GM18861 (cell line): ENCODE measurements around the gene ACOT6.
"Not testable (repeated sequence)": the region's sequence is repeated elsewhere in the genome, so short reads cannot be mapped to it uniquely, and the experiment has no call there.

ENCODE experiments used
- ATAC-seq: cut with Tn5 transposase; IDR thresholded peaks from one replicate; pipeline ENCODE4 v1.9.1; 2021; ENCODE audit not compliant: unreplicated experiment

The ACOT6 gene

GRCh38 chr14:73612339-73613045 is at the start of gene ACOT6:
TSS of gene ACOT6 (plus strand) at chr14:73612517. CDS start at chr14:73612572, 55 bp downstream.
- peak; percentile 62 for ATAC-seq

GRCh38 chr14:73562696-73563095 is 49.6 kb upstream of the ACOT6 start:
- not testable (repeated sequence) for ATAC-seq

- ATAC-seq: not testable (repeated sequence)
Measured at GRCh38 chr14:73566431-73566830, 45.9 kb upstream of the ACOT6 start.

- ATAC-seq: not testable (repeated sequence)
Measured at GRCh38 chr14:73566935-73567334, 45.4 kb upstream of the ACOT6 start.

GRCh38 chr14:73567358-73567757 is 45.0 kb upstream of the ACOT6 start:
- no peak for ATAC-seq

GRCh38 chr14:73567951-73568885 is 44.1 kb upstream of the ACOT6 start:
- ATAC-seq: no peak

GRCh38 chr14:73568886-73569184 is 43.5 kb upstream of the ACOT6 start:
- not testable (repeated sequence) for ATAC-seq

GRCh38 chr14:73569185-73569958 is 42.9 kb upstream of the ACOT6 start, which contains the start of gene ACOT2:
TSS of gene ACOT2 (plus strand) at chr14:73569213. CDS start at chr14:73569241, 28 bp downstream.
- ATAC-seq: peak; percentile 49

- peak; percentile 56 for ATAC-seq
Measured at GRCh38 chr14:73570913-73571312, 41.4 kb upstream of the ACOT6 start.

GRCh38 chr14:73573034-73573433 is 39.3 kb upstream of the ACOT6 start:
- not testable (repeated sequence) for ATAC-seq

- ATAC-seq: not testable (repeated sequence)
Measured at GRCh38 chr14:73573740-73574139, 38.6 kb upstream of the ACOT6 start.

- not testable (repeated sequence) for ATAC-seq
Measured at GRCh38 chr14:73574251-73574650, 38.1 kb upstream of the ACOT6 start.

- no peak for ATAC-seq
Measured at GRCh38 chr14:73576391-73576790, 35.9 kb upstream of the ACOT6 start.

GRCh38 chr14:73577214-73577613 is 35.1 kb upstream of the ACOT6 start:
- not testable (repeated sequence) for ATAC-seq

GRCh38 chr14:73582102-73582979 is 30.0 kb upstream of the ACOT6 start:
- ATAC-seq: not testable (repeated sequence)

GRCh38 chr14:73588695-73589094 is 23.6 kb upstream of the ACOT6 start:
- no peak for ATAC-seq

- no peak for ATAC-seq
Measured at GRCh38 chr14:73589116-73589515, 23.2 kb upstream of the ACOT6 start.

- ATAC-seq: not testable (repeated sequence)
Measured at GRCh38 chr14:73590673-73591004, 21.7 kb upstream of the ACOT6 start.

- ATAC-seq: no peak
Measured at GRCh38 chr14:73591690-73592449, 20.4 kb upstream of the ACOT6 start, which contains the start of gene ACOT4. TSS of gene ACOT4 (plus strand) at chr14:73591873. CDS start at chr14:73591960, 87 bp downstream.
